WTC11 (cell line): Measurements from ENCODE around the gene ECT2.

Experiments used
- MYBL2 ChIP-seq: sonication (generic); formaldehyde crosslinking; IDR thresholded peaks from 2 replicates; pipeline ENCODE4 v1.8.1; 2023; ENCODE audit warnings: mild to moderate bottlenecking, moderate library complexity, missing genetic modification reagents
- TF ChIP-seq, protein P1 (sequence below): sonication (generic); formaldehyde crosslinking; IDR thresholded peaks from 2 replicates; pipeline ENCODE4 v1.8.0; 2023; ENCODE audit warnings: missing genetic modification reagents

DNA sequence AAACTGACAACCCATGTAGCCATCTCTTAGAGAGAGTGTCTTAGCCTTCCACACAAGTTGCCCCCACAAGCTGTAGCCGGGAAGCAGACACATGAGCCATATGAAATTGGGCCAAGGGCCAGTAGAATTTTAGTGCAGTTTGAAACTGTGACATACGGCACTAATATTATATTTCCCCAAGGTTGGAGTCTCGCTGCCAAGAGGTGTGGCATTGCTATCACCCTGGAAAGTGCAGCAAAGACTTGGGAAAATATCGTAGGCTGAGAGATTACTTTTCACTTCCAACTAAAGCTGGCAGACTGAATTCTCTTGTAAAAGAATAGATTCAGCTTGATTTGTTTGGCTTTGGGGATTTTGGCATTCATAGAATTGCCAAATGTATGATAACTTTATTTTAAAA lies 89.2 kb downstream of the ECT2 start:
- TF ChIP-seq MYBL2 (CRISPR knock-in tag) = no peak
- TF ChIP-seq, protein P1, sequence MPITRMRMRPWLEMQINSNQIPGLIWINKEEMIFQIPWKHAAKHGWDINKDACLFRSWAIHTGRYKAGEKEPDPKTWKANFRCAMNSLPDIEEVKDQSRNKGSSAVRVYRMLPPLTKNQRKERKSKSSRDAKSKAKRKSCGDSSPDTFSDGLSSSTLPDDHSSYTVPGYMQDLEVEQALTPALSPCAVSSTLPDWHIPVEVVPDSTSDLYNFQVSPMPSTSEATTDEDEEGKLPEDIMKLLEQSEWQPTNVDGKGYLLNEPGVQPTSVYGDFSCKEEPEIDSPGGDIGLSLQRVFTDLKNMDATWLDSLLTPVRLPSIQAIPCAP = no peak
